ENCODE measurements around the gene HS1BP3.

The HS1BP3 gene

GRCh38 chr2:20643826-20644225 is 7.1 kb downstream of the HS1BP3 start:
- TF ChIP-seq CTCF (IDR thresholded peaks at IDR 0.05; ENCODE audit: insufficient read depth, low read depth, low read length, missing control alignments), result no peak
- DNase-seq (ENCODE audit: low read depth), result no peak
- no peak overlapping the region for H3K4me3 ChIP-seq (ENCODE audit: low read length)

- no peak for TF ChIP-seq CTCF (IDR thresholded peaks at IDR 0.05; ENCODE audit: insufficient read depth, low read depth, low read length, missing control alignments)
Observed at GRCh38 chr2:20643060-20643459, 7.8 kb downstream of the HS1BP3 start.

GRCh38 chr2:20642055-20642971 is 8.6 kb downstream of the HS1BP3 start:
- no peak overlapping the region for H3K4me3 ChIP-seq (ENCODE audit: low read length)
- TF ChIP-seq CTCF (IDR thresholded peaks at IDR 0.05; ENCODE audit: insufficient read depth, low read depth, low read length, missing control alignments), result peak; percentile 89
- peak; percentile 73 for DNase-seq (ENCODE audit: low read depth)

More at GRCh38 chr2:20643060-20643459, 7.8 kb downstream of the HS1BP3 start:
- peak; percentile 74 for DNase-seq (ENCODE audit: low read depth)
- H3K4me3 ChIP-seq (ENCODE audit: low read length), result no peak overlapping the region

GRCh38 chr2:20641123-20641985 is 9.5 kb downstream of the HS1BP3 start:
- TF ChIP-seq CTCF (IDR thresholded peaks at IDR 0.05; ENCODE audit: insufficient read depth, low read depth, low read length, missing control alignments), result no peak
- no peak overlapping the region for H3K4me3 ChIP-seq (ENCODE audit: low read length)
- DNase-seq (ENCODE audit: low read depth), result peak; percentile 89

- DNase-seq (ENCODE audit: low read depth), result no peak
- no peak overlapping the region for H3K4me3 ChIP-seq (ENCODE audit: low read length)
- TF ChIP-seq CTCF (IDR thresholded peaks at IDR 0.05; ENCODE audit: insufficient read depth, low read depth, low read length, missing control alignments), result no peak
Observed at GRCh38 chr2:20640411-20641122, 10.3 kb downstream of the HS1BP3 start.

GRCh38 chr2:20638646-20639430 is 12.1 kb downstream of the HS1BP3 start:
- no peak overlapping the region for H3K4me3 ChIP-seq (ENCODE audit: low read length)
- DNase-seq (ENCODE audit: low read depth), result no peak
- TF ChIP-seq CTCF (IDR thresholded peaks at IDR 0.05; ENCODE audit: insufficient read depth, low read depth, low read length, missing control alignments), result no peak

All from epithelial cell of esophagus (primary cell).